K562 (cell line): ENCODE results near the gene ZNF384. TPM values are rescaled to one million over a fixed set of nuclear protein-coding genes. Genes with fewer than 3 reads are reported as not detected.

ENCODE experiments used
- ATAC-seq: fragments of 200-7000 bp; cut with Tn5 transposase; 3 replicates; pipeline ENCODE4 v1.9.1; 2020; ENCODE audit warnings: moderate library complexity
- BruUV-seq: library from RNA; stranded (reverse); fragments of 400-500 nt; replicated peaks from 2 replicates; lab custom pipeline; 2021; lab: Mats Ljungman, UMichigan
- CTCF ChIA-PET: fragments of 300-600 bp; formaldehyde crosslinking; extraction: SDS; loops from one replicate; lab custom pipeline; 2021; ENCODE audit warnings: low intra/inter-chr PET ratio; lab: Yijun Ruan, JAX
- POLR2A ChIA-PET: fragments of 300-600, 350-650 bp; sonication (Branson Sonifier 250); formaldehyde crosslinking; extraction: SDS; loops from one replicate; lab custom pipeline; 2021; ENCODE audit warnings: antibody characterized with exemption, inconsistent platforms; lab: Yijun Ruan, JAX
- DNase-seq, 4 experiments: peaks; one replicate each; pipeline versions ENCODE4 v3.0.0 to v3.0.0-alpha.2; 2011 to 2018; ENCODE audit warnings: low spot score in 3 of 4, mixed read lengths in 3 of 4; ENCODE audit errors: extremely low read depth in 1 of 4
- FAIRE-seq: peaks from 2 replicates; lab custom pipeline; 2011; peaks lifted over from hg19 to GRCh38; lab: Jason Lieb, UNC
- H2AFZ ChIP-seq: 2 replicates; pipeline ENCODE4 v1.6.0; 2011; ENCODE audit warnings: low read depth, low read length, control low read depth, inconsistent platforms
- H3K27ac ChIP-seq: fragments of 200-600 bp; 3 replicates; pipeline ENCODE4 v1.8.0; 2011; ENCODE audit warnings: low read depth, mild to moderate bottlenecking, control low read depth, inconsistent platforms, low read length, moderate library complexity, mixed read lengths; ENCODE audit errors: extremely low read depth
- H3K27me3 ChIP-seq, 2 experiments: fragments of 300-600 bp in 1 of 2; 2 replicates in 1 of 2; 3 replicates in 1 of 2; pipeline versions ENCODE4 v1.6.0 to v1.8.0; 2011; ENCODE audit warnings: inconsistent platforms in 2 of 2, low read length in 2 of 2, mild to moderate bottlenecking in 1 of 2, mixed read lengths in 1 of 2, moderate library complexity in 1 of 2; ENCODE audit not compliant: control insufficient read depth in 2 of 2, insufficient read depth in 2 of 2
- H3K36me3 ChIP-seq: fragments of 300-600 bp; 3 replicates; pipeline ENCODE4 v1.8.0; 2011; ENCODE audit warnings: mild to moderate bottlenecking, low read length, inconsistent platforms; ENCODE audit not compliant: control insufficient read depth, insufficient read depth
- H3K4me1 ChIP-seq, 2 experiments: fragments of 200-600 bp in 1 of 2; replicated peaks in 1 of 2; 2 replicates in 1 of 2; 3 replicates in 1 of 2; pipeline versions ENCODE4 v1.5.1 to v1.8.0; 2011; ENCODE audit warnings: inconsistent platforms in 2 of 2, low read length in 2 of 2, mild to moderate bottlenecking in 1 of 2, mixed read lengths in 1 of 2, moderate library complexity in 1 of 2; ENCODE audit not compliant: control insufficient read depth in 2 of 2, insufficient read depth in 2 of 2
- H3K4me2 ChIP-seq: 2 replicates; pipeline ENCODE4 v1.6.1; 2011; ENCODE audit warnings: low read length, control low read depth, inconsistent platforms, mixed read lengths; ENCODE audit not compliant: insufficient read depth
- H3K4me3 ChIP-seq: fragments of 200-600 bp; sonication (generic), shearing (Covaris generic); 2 replicates; pipeline ENCODE4 v1.5.1; 2016; ENCODE audit warnings: control low read depth, inconsistent platforms
- H3K79me2 ChIP-seq: fragments of 200-600 bp; 3 replicates; pipeline ENCODE4 v1.8.0; 2011; ENCODE audit warnings: low read length, inconsistent platforms; ENCODE audit not compliant: control insufficient read depth, insufficient read depth
- H3K9ac ChIP-seq, 2 experiments: 2 replicates each; pipeline versions ENCODE4 v1.6.0 to v1.6.1; 2011; ENCODE audit warnings: low read depth in 2 of 2, low read length in 2 of 2, control low read depth in 1 of 2, inconsistent platforms in 1 of 2, mild to moderate bottlenecking in 1 of 2, mixed read lengths in 1 of 2; ENCODE audit not compliant: insufficient read depth in 1 of 2
- H3K9me1 ChIP-seq: one replicate; pipeline ENCODE4 v1.6.0; 2011; ENCODE audit warnings: inconsistent platforms, mild to moderate bottlenecking, low read length, moderate library complexity; ENCODE audit not compliant: control insufficient read depth, insufficient read depth
- H3K9me3 ChIP-seq: replicated peaks from 2 replicates; pipeline ENCODE4 v1.5.1; 2011; ENCODE audit warnings: low read depth, low read length, inconsistent platforms; ENCODE audit not compliant: control insufficient read depth, insufficient read depth
- H4K20me1 ChIP-seq: replicated peaks from 2 replicates; pipeline ENCODE4 v1.6.1; 2011; ENCODE audit warnings: low read length, inconsistent platforms, mixed read lengths; ENCODE audit not compliant: control insufficient read depth, insufficient read depth
- EGR1 ChIP-seq: fragments of 450-650 bp; conservative IDR thresholded peaks from 2 replicates; pipeline ENCODE4 v1.6.1; 2017; ENCODE audit warnings: mild to moderate bottlenecking
- KAT2B ChIP-seq: IDR thresholded peaks from one replicate; pipeline ENCODE4 v1.6.1; 2012; ENCODE audit warnings: low read depth, mild to moderate bottlenecking, control low read depth, inconsistent platforms, low read length, moderate library complexity
- KLF10 ChIP-seq: fragments of 250-450 bp; sonication (Bioruptor Pico); IDR thresholded peaks from 2 replicates; pipeline ENCODE4 v1.6.1; 2021; ENCODE audit warnings: matching md5 sums
- MTF1 ChIP-seq: fragments of 250-450 bp; sonication (Bioruptor Pico); IDR thresholded peaks from 2 replicates; pipeline ENCODE4 v1.9.0; 2021; ENCODE audit warnings: moderate library complexity, mild to moderate bottlenecking, inconsistent platforms, borderline replicate concordance
- PHTF2 ChIP-seq: fragments of 250-450 bp; sonication (Bioruptor Pico); IDR thresholded peaks from 2 replicates; pipeline ENCODE4 v1.5.0; 2021; ENCODE audit warnings: mild to moderate bottlenecking
- POLR3A ChIP-seq: IDR thresholded peaks from 2 replicates; pipeline ENCODE4 v1.6.1; 2011; ENCODE audit warnings: borderline replicate concordance, mild to moderate bottlenecking, moderate library complexity; ENCODE audit not compliant: insufficient read length, insufficient read depth; ENCODE audit errors: extremely low read depth
- SMARCE1 ChIP-seq: fragments of 450-650 bp; IDR thresholded peaks from 2 replicates; pipeline ENCODE4 v1.7.1; 2016; ENCODE audit warnings: mild to moderate bottlenecking
- SPI1 ChIP-seq: IDR thresholded peaks from 2 replicates; pipeline ENCODE4 v1.6.1; 2011; ENCODE audit warnings: low read depth, low read length, control low read depth, borderline replicate concordance
- THRA ChIP-seq: fragments of 450-650 bp; IDR thresholded peaks from 2 replicates; pipeline ENCODE4 v1.6.1; 2017; ENCODE audit warnings: mild to moderate bottlenecking, moderate library complexity
- YBX1 ChIP-seq: fragments of 450-650 bp; IDR thresholded peaks from 2 replicates; pipeline ENCODE4 v1.7.1; 2016; ENCODE audit warnings: mild to moderate bottlenecking
- ZBTB40 ChIP-seq, 2 experiments: fragments of 450-650 bp in 1 of 2; sonication (generic) in 1 of 2; formaldehyde crosslinking in 1 of 2; IDR thresholded peaks; 2 replicates each; pipeline versions ENCODE4 v1.7.1 to v1.9.0; 2016 to 2022; ENCODE audit warnings: inconsistent platforms in 1 of 2, mild to moderate bottlenecking in 1 of 2, missing genetic modification reagents in 1 of 2
- ZNF133 ChIP-seq: fragments of 250-450 bp; sonication (Bioruptor Pico); IDR thresholded peaks from 2 replicates; pipeline ENCODE4 v1.4.0; 2020; ENCODE audit warnings: mild to moderate bottlenecking
- ZNF707 ChIP-seq: fragments of 250-450 bp; sonication (Bioruptor Pico); conservative IDR thresholded peaks from 2 replicates; pipeline ENCODE4 v1.8.0; 2022; ENCODE audit warnings: inconsistent platforms, mild to moderate bottlenecking, moderate library complexity
- ZNF717 ChIP-seq: fragments of 250-450 bp; sonication (Bioruptor Pico); IDR thresholded peaks from 2 replicates; pipeline ENCODE4 v1.5.0; 2021
- WGBS: fragments of 100-300 bp; shearing (Covaris generic); methylation state at CpG from one replicate; pipeline ENCODE4 v1.1.6; 2016; ENCODE audit warnings: low coverage, mixed read lengths; ENCODE audit not compliant: insufficient coverage; ENCODE audit errors: missing lambda C conversion rate; 5-methylcytosine and 5-hydroxymethylcytosine counted together
- in situ Hi-C: fragments of 300-500 bp; cut with MboI; formaldehyde crosslinking; loops from 4 replicates; pipeline ENCODE4 v1.15.0; 2018; ENCODE audit warnings: inconsistent platforms, mixed read lengths
- intact Hi-C: fragments of 100-400 bp; cut with micrococcal nuclease; formaldehyde crosslinking; loops from 2 replicates; pipeline ENCODE4 v1.14.2; 2022
- polyA plus RNA-seq, 8 experiments: library from polyadenylated mRNA; depleted of rRNA in 4 of 8; stranded (reverse) in 5 of 8; unstranded in 3 of 8; fragments of >200 nt; fragmentation: Nextera tagmentation in 2 of 8; fragmentation: Illumina TruSeq in 1 of 8; extraction: Ambion mirVana in 2 of 8; extraction: Trizol in 1 of 8; gene quantifications; 2 replicates each; pipeline versions ENCODE4 v1.2.1 to v1.2.3, GENCODE V29; 2011 to 2014; ENCODE audit warnings: inconsistent platforms in 1 of 8, missing spikeins in 1 of 8
- total RNA-seq, 7 experiments: library from RNA; depleted of rRNA in 6 of 7; stranded (reverse); fragments of >200 nt in 6 of 7; fragmentation: Illumina TruSeq in 2 of 7; extraction: Trizol in 2 of 7; gene quantifications; 2 replicates each; pipeline versions ENCODE4 v1.2.1 to v1.2.3, GENCODE V29; 2011 to 2021; ENCODE audit warnings: low replicate concordance in 1 of 7

The ZNF384 gene
- total and polyA plus RNA-seq, 9 of the 15 experiments (the other 6 are each of a cell fraction or from before 2014, with no cell fraction given) = 0.36 to 64.8 (median 21.3) TPM

GRCh38 chr12:6662602-6662905 is 26.6 kb downstream of the ZNF384 start:
- Histone ChIP-seq H3K9me3 (no peaks in the 10 kb centered on the region), H3K9ac (peak overlapping the region; percentile 73 to 85), H3K27ac (peak overlapping the region; percentile 84), H2AFZ (peak overlapping the region; percentile 89), H3K36me3 (peaks cover 14% of the 10 kb centered on the region; the same call in 2 of the 3 replicates), H3K4me3 (peak overlapping the region; percentile 62), H3K9me1 (no peaks in the 10 kb centered on the region), H3K4me2 (peak overlapping the region; percentile 92), H3K27me3 (no peaks in the 10 kb centered on the region), H3K4me1 (peaks cover 0 to 12% of the 10 kb centered on the region in 2 experiments; a peak in 2 of 5 replicates), H3K79me2 (peaks cover 11% of the 10 kb centered on the region), H4K20me1 (no peaks in the 10 kb centered on the region)
- TSS peak; percentile 62 for BruUV-seq
- WGBS = 0% methylated on average over 8 of the region's 10 CpGs
- ChIA-PET POLR2A (no interaction called here), CTCF (no interaction called here)
- intact Hi-C loops (loop anchor here (2.0 kb wide), 3 partner anchors 24 to 56 kb away; partner anchors contain the start of genes CHD4 and ZNF384), in situ Hi-C loops (no loop called here)
- FAIRE-seq = no peak
- ATAC-seq = peak; percentile 83
- DNase-seq = peak; percentile 72 to 84 (median 84)
- TF ChIP-seq EGR1 (peak; percentile 51; the same call in 1 of the 2 replicates), YBX1 (no peak), SMARCE1 (peak; percentile 21; the same call in 1 of the 2 replicates), KAT2B (no peak), THRA (no peak), POLR3A (no peak), ZNF707 (CRISPR knock-in tag) (no peak), ZBTB40 (IDR thresholded peaks at IDR 0.05) (no peak), ZBTB40 (CRISPR knock-in tag; IDR thresholded peaks at IDR 0.05) (no peak), ZNF717 (CRISPR knock-in tag) (no peak), ZNF133 (no peak), PHTF2 (CRISPR knock-in tag) (no peak), SPI1 (no peak), KLF10 (no peak), MTF1 (CRISPR knock-in tag) (no peak)
